NCI-H524 (cell line): ENCODE data around the gene CSRP1.

Source experiments
- DNase-seq, 2 experiments: peaks; one replicate each; lab custom pipeline; 2025; lab: John Stamatoyannopoulos, UW

The CSRP1 gene

DNA sequence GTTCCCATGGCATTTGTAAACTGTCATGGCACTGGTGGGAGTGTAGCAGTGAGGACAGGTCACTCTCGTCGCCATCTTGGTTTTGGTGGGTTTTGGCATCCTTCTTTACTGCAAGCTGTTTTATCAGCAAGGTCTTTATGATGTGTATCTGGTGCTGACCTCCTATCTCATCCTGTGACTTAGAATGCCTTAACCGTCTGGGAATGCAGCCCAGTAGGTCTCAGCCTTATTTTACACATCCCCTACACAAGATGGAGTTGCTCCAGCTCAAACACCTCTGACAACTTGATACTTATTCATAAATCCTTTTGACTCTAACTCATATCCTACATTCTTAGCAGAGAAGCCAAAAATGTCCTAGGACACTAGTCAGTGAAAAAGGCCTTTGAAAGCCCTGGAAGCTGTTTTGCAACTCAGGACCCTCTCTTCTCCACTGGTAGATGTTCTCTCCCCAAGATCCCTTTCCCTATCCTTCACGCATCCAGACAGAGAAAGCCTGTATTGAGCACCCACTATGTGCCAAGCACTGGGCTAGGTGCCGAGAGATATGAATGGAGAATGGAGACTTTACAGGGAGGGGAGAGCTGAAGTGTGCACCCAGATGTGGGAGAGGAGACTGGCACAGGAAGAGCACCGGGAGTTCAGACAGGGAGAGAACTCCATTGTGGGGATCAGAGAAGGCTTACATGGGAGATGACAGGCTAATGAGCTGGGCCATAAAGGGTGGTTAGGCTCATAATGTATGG lies 6.7 kb upstream of the CSRP1 start:
- DNase-seq = no peak

- DNase-seq = no peak
Observed at GRCh38 chr1:201511941-201512539, 5.1 kb upstream of the CSRP1 start.

GRCh38 chr1:201511396-201511940 lies 4.5 kb upstream of the CSRP1 start:
- DNase-seq = no peak

GRCh38 chr1:201510734-201511133 lies 3.8 kb upstream of the CSRP1 start:
- no peak for DNase-seq

GRCh38 chr1:201509601-201510374 lies 2.9 kb upstream of the CSRP1 start:
- no peak for DNase-seq

DNA sequence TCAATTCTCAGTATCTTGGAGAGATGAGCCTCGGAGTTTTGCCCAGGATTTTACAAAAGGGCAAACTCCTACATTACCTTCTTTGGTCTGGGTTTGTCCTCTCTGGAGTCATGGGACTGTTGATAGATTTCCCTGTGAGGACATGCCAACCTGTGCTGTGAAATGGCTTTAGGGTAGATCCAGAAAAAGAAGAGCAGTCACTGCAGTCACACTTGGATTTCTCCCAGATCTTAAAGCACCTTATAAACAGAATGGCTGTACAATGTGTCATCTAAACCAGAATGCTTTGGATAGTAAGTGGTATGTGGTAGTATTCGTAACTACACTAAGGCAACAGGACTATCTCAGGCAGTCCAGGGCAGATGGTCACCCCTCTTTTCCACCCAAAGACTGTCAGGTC lies 1.9 kb upstream of the CSRP1 start:
- DNase-seq = no peak

DNA sequence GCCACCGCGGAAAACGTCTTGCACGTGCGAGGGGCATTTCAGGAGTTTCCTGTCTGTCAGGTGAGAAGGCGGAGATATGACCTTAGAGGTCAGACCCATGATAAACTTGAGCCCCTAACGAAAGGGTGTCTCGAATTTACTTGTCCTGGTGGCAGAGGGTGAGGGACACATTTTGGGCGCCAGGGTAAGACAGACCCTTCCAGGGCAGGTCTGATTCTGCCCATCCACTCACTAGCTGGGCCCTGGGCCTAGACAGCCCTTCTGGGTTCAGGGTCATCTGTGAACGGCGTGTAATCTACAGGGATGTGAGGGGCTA lies 395 bp upstream of the CSRP1 start:
- DNase-seq = no peak

DNA sequence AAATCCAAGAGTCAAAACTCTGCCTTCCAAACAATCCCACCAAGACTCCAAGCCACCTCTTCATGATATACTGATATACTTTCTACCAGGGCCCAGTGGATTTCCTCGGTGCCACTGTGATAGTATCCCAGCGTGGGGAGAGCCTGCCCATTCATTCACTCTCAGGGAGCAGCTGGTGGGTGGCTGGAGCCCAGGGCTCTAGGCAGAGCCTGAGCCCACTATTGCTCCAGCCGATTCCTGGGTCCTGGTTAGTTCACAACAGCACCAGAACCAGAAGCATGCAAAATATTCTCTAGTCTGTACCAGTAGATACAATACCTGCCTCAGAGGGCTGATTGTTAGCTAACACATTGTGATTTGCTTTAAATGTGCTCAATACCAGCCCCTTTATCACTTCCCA lies 831 bp downstream of the CSRP1 start:
- no peak for DNase-seq

GRCh38 chr1:201505503-201505890 lies 1.4 kb downstream of the CSRP1 start:
- no peak for DNase-seq

DNA sequence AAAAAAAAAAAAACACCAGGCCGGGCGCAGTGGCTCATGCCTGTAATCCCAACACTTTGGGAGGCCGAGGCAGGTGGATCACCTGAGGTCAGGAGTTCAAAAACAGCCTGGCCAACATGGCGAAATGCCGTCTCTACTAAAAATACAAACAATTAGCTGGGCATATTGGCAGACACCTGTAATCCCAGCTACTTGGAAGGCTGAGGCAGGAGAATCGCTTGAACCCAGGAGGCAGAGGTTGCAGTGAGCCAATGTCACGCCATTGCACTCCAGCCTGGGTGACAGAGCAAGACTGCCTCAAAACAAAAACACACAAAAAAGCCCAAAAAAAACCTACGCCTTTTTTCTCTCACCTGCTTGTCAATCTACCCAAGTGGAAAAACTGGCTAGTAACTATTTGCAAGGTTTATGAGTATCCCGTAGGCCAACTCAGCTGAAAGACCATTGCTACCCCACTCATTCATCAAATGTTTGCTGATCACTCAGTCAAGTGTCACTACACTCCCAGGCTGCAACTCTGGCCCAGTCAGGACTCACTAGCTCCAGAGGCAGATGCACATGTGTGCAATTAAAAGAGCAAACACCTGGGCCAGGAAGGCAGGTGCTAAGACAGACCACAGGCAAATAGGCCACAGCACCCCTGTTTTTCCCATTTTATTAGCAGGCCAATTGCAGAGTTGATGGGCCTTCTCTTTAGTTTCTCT lies 2.0 kb downstream of the CSRP1 start:
- DNase-seq = no peak

DNA sequence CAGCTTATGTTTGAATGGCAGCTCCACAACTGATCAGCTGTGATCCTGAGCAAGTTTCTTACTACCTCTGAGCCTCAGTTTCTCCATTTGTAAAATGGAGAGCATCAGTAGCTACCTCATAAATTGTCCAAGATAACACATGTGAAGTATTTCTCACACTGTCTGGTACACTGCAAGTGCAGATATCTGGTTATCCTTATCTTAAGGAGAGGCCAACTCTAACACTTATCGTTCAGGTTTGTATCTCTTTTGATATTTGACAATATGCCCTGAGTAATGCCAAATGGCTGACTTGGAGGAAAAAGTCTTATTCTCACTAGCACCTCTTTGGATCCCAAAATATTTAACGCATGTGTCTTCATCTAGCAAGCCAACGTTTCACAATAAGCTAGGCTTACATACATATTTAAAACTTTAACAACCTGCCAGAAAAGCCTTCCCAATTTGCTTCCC lies 2.7 kb downstream of the CSRP1 start:
- no peak for DNase-seq

DNA sequence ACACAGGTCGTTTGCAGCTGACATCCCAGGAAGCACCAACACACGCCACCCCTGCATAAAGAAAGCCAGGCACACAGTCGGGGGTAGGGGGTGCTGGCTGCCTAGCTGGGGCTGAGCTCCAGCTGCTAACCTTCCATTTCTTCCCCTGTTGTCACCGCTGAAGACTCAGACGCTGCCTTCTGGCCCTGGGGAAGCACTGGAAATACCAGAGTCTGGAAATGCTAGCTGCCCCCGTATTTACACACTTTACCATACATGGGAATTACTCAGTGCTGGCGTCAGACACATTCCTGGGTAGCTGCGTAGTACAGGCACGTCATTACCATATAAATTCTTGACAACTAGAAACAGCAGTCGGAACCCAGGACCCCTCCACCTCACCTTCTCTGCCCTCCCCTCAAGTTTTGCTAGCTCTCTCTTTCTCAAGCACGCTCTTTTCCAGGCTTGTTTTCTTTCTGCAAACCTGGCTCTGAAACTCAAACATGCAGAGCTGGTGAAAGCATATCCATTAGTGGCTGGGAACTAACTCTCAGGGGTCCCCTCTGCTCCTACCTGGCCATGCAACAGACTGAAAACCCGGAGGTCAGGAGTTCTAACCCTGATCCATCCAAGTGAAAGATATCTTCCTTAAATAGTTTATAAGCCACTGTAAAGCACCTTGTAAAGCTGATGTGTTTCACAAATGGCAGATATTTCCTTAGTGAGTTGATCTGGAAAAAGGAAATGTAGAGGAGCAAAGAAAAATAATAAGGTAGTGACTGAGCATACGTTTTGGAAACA lies 3.3 kb downstream of the CSRP1 start:
- DNase-seq = no peak

DNA sequence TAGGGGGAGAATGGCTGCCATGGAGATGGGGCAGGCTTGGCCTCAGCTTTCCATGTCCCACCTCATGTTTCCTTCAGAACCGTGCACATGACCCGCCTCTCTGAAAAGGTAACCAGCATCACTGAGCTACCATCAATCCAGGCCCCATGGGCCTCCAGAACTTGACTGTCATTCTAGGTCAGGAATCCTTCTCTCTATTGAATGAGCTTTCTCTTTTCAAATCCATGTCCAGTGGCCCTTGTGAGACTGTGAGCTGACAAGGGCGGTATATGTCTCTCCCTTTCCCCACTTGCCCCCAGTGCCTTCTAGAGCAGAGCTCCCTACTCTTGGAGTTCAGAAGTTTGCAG lies 4.4 kb downstream of the CSRP1 start:
- DNase-seq = no peak

- no peak for DNase-seq
Observed at GRCh38 chr1:201501812-201502510, 5.0 kb downstream of the CSRP1 start.

DNA sequence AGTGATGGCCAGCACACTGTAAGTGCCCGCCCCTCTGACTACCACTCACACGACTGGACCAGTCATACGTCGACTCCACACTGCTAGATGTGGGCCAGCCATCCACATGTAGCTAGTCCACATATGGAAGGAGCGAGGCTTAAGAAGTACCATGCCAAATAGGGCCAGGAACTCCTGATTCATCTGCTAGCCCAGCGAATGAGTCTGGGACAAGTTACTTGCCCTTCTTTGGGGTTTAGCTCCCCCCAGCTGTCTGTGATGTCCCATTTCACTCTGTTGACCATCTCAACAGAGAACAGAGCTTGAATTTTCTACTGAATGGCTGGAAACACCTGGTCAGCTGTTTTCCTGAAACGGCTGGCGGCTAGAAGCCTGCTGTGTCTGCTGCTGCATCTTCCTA lies 5.8 kb downstream of the CSRP1 start:
- DNase-seq = no peak

DNA sequence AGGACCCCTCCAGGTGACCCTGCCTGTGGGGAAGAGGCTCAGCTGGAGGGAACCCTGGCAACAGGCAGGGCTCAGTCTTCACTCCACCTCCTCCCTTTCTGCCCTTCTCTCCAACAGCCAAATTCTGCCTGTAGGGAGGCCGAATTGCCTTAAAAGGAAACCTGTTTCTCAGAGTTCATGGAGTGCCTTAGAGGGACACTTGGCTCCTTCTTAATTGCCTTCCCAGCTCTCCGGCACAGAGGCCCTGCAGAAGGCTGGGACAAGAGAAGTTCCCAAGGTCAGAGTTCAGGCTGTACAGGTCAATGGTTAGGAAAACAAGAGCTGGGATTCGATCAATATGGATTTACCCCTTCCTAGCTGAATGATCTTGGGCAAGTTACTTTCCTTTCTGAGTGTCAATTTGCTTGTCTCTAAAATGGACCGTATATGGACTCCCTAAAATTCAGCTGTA lies 6.2 kb downstream of the CSRP1 start:
- DNase-seq = no peak

GRCh38 chr1:201499795-201500669 lies 6.9 kb downstream of the CSRP1 start:
- DNase-seq = no peak

GRCh38 chr1:201499191-201499590 lies 7.7 kb downstream of the CSRP1 start:
- no peak for DNase-seq

- no peak for DNase-seq
Observed at GRCh38 chr1:201498621-201499020, 8.3 kb downstream of the CSRP1 start.

DNA sequence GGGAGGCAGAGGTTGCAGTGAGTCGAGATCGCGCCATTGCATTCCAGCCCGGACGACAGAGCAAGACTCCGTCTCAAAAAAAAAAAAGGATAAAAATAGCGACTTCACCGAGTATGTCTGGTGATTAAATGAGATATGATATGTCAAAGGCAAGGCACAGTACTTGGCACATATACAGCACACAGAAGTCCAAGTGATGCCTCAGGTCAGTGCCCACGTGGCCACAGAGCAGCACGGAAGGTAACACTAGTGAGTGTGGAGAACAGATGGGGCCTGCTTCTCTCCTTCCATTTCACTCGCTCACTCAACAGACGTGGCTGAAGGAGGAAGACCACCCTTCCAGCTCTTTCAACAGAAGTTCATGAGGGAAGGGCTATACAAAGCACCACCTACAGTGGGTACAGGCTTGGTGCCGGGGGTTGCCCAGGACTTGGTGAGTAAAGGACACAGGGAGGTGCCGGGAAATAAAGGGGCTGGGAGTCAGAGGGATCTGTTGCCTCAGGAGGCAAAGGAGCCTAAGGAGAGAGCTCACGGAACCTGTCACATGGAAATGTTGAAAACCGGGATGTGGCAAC lies 8.9 kb downstream of the CSRP1 start:
- DNase-seq = no peak
